Trophoblast cell (in vitro differentiated cells and primary cell): ENCODE results near the gene KRT84.

Source experiments
- DNase-seq, 2 donors: peaks; one replicate each; pipeline ENCODE4 v3.0.0-alpha.2; 2016
- H2AFZ ChIP-seq: 2 replicates; pipeline ENCODE4 v1.6.1; 2013; ENCODE audit warnings: low read length, moderate library complexity, mild to moderate bottlenecking; ENCODE audit not compliant: insufficient read depth, poor library complexity
- H2AK5ac ChIP-seq: 2 replicates; pipeline ENCODE4 v1.6.1; 2013; ENCODE audit warnings: mild to moderate bottlenecking, low read length
- H2BK120ac ChIP-seq: 2 replicates; pipeline ENCODE4 v1.6.1; 2013; ENCODE audit warnings: low read length, mild to moderate bottlenecking, moderate library complexity; ENCODE audit not compliant: insufficient read depth, poor library complexity
- H2BK12ac ChIP-seq: 2 replicates; pipeline ENCODE4 v1.6.1; 2013; ENCODE audit warnings: mild to moderate bottlenecking, low read length, moderate library complexity
- H2BK5ac ChIP-seq: 2 replicates; pipeline ENCODE4 v1.6.1; 2013; ENCODE audit warnings: low read length, low read depth, moderate library complexity, mild to moderate bottlenecking; ENCODE audit not compliant: poor library complexity
- H3K14ac ChIP-seq: 2 replicates; pipeline ENCODE4 v1.6.1; 2013; ENCODE audit warnings: mild to moderate bottlenecking, low read length
- H3K18ac ChIP-seq: 2 replicates; pipeline ENCODE4 v1.6.1; 2013; ENCODE audit warnings: mild to moderate bottlenecking, low read length
- H3K23ac ChIP-seq: 2 replicates; pipeline ENCODE4 v1.6.1; 2013; ENCODE audit warnings: low read length
- H3K27ac ChIP-seq: 2 replicates; pipeline ENCODE4 v1.5.1; 2013; ENCODE audit warnings: low read depth, mild to moderate bottlenecking, inconsistent platforms, low read length, moderate library complexity
- H3K27me3 ChIP-seq: 2 replicates; pipeline ENCODE4 v1.6.1; 2013; ENCODE audit warnings: inconsistent platforms, mild to moderate bottlenecking, low read length, moderate library complexity; ENCODE audit not compliant: insufficient read depth
- H3K36me3 ChIP-seq, 2 experiments: 1 replicate in 1 of 2; 2 replicates in 1 of 2; pipeline ENCODE4 v1.6.1; 2013; ENCODE audit warnings: low read length in 2 of 2, mild to moderate bottlenecking in 2 of 2, moderate library complexity in 1 of 2; ENCODE audit not compliant: insufficient read depth in 2 of 2, control insufficient read depth in 1 of 2
- H3K4ac ChIP-seq: 2 replicates; pipeline ENCODE4 v1.6.1; 2013; ENCODE audit warnings: low read depth, mild to moderate bottlenecking, low read length, moderate library complexity
- H3K4me1 ChIP-seq, 2 experiments: 1 replicate in 1 of 2; 2 replicates in 1 of 2; pipeline ENCODE4 v1.6.1; 2013; ENCODE audit warnings: low read length in 2 of 2, mild to moderate bottlenecking in 2 of 2, moderate library complexity in 1 of 2; ENCODE audit not compliant: insufficient read depth in 2 of 2, control insufficient read depth in 1 of 2
- H3K4me2 ChIP-seq: 2 replicates; pipeline ENCODE4 v1.6.1; 2013; ENCODE audit warnings: inconsistent platforms, mild to moderate bottlenecking, low read length, moderate library complexity
- H3K4me3 ChIP-seq: 2 replicates; pipeline ENCODE4 v1.5.1; 2013; ENCODE audit warnings: mild to moderate bottlenecking, low read depth, low read length, inconsistent platforms
- H3K79me1 ChIP-seq: one replicate; pipeline ENCODE4 v1.6.1; 2013; ENCODE audit warnings: low read length
- H3K79me2 ChIP-seq: 2 replicates; pipeline ENCODE4 v1.6.1; 2013; ENCODE audit warnings: low read length, mild to moderate bottlenecking; ENCODE audit not compliant: control insufficient read depth, insufficient read depth, poor library complexity
- H3K9ac ChIP-seq: 2 replicates; pipeline ENCODE4 v1.6.1; 2013; ENCODE audit warnings: mild to moderate bottlenecking, low read length
- H3K9me3 ChIP-seq: 2 replicates; pipeline ENCODE4 v1.6.1; 2013; ENCODE audit warnings: low read depth, mild to moderate bottlenecking, control low read depth, inconsistent platforms, low read length; ENCODE audit not compliant: insufficient read depth
- H4K12ac ChIP-seq: 2 replicates; pipeline ENCODE4 v1.6.1; 2013; ENCODE audit warnings: low read depth, mild to moderate bottlenecking, low read length, moderate library complexity
- H4K8ac ChIP-seq: 2 replicates; pipeline ENCODE4 v1.6.1; 2013; ENCODE audit warnings: low read depth, mild to moderate bottlenecking, low read length, moderate library complexity
- H4K91ac ChIP-seq: one replicate; pipeline ENCODE4 v1.6.1; 2013; ENCODE audit warnings: low read depth, mild to moderate bottlenecking, low read length, moderate library complexity
- WGBS: extraction: QIAGEN DNeasy Blood & Tissue Kit; methylation state at CpG from one replicate; pipeline ENCODE4 v1.1.7; 2013; ENCODE audit warnings: missing lambda C conversion rate; ENCODE audit not compliant: insufficient read length, insufficient coverage; ENCODE audit errors: extremely low coverage; 5-methylcytosine and 5-hydroxymethylcytosine counted together

The KRT84 gene

DNA sequence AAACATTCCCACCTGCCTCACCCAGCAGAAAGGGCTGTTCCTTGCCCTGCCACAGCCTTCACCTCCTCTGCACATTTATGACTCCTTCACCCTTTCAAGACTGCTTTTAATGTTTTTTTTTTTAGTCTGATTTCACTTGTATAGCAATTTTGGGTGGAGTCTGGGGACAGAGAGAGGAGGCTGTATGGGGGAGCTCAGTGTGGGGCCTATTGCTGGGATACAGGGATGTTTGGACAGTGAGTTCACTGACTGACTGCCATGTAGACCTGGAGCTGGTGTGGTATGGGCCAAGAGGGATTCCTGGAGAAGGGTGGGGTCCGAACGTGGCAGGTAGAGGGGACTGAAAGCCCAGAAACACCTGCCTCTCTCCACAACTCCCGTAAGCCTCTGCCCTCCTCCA, 16.2 kb downstream of the KRT84 start:
- no peak overlapping the region for H4K91ac ChIP-seq
- H3K36me3 ChIP-seq, result no peaks in the 10 kb centered on the region
- H3K27me3 ChIP-seq, result no peaks in the 10 kb centered on the region
- H3K23ac ChIP-seq, result no peak overlapping the region
- no peaks in the 10 kb centered on the region for H3K4me1 ChIP-seq
- no peak overlapping the region for H3K4me2 ChIP-seq
- H3K4ac ChIP-seq, result no peak overlapping the region
- H2AFZ ChIP-seq, result no peak overlapping the region
- no peak for DNase-seq
- H2BK12ac ChIP-seq, result no peak overlapping the region
- H3K9me3 ChIP-seq, result peaks cover 2% of the 10 kb centered on the region
- H2AK5ac ChIP-seq, result no peak overlapping the region
- no peak overlapping the region for H3K4me3 ChIP-seq
- H3K18ac ChIP-seq, result no peak overlapping the region
- H3K27ac ChIP-seq, result no peak overlapping the region
- no peak overlapping the region for H4K12ac ChIP-seq
- no peak overlapping the region for H2BK5ac ChIP-seq
- no peaks in the 10 kb centered on the region for H3K79me2 ChIP-seq
- no peaks in the 10 kb centered on the region for H3K79me1 ChIP-seq
- H2BK120ac ChIP-seq, result no peak overlapping the region
- no CpG with 5 or more reads among the region's 3 CpGs for WGBS
- H3K9ac ChIP-seq, result no peak overlapping the region
- no peak overlapping the region for H4K8ac ChIP-seq
- H3K14ac ChIP-seq, result no peak overlapping the region

DNA sequence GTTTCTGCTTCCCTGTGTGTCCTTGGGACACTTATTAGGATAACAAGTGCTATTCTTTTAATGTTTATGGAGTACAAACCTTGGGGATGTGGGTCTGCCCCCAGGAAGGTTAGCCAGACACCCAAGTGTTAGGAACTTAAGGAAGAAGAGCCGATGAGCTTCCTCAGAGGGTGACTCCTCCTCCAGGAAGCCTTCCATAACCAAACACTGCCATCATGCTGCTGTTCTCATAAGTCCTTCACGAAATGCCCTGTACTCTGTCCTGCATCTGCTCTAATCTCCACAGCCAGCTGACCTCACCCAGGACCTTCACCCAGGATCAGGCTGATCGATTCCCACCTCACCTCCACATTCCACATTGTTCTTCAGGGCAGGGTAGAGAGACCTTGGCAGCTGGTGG, 16.9 kb downstream of the KRT84 start:
- H2BK12ac ChIP-seq, result no peak overlapping the region
- H3K23ac ChIP-seq, result no peak overlapping the region
- H3K4me1 ChIP-seq, result no peaks in the 10 kb centered on the region
- H3K27me3 ChIP-seq, result no peaks in the 10 kb centered on the region
- H3K4me3 ChIP-seq, result no peak overlapping the region
- no peak overlapping the region for H2BK120ac ChIP-seq
- H2AFZ ChIP-seq, result no peak overlapping the region
- H3K9me3 ChIP-seq, result peaks cover 2% of the 10 kb centered on the region
- no peak overlapping the region for H3K18ac ChIP-seq
- H4K8ac ChIP-seq, result no peak overlapping the region
- DNase-seq, result no peak
- no peak overlapping the region for H2AK5ac ChIP-seq
- no peaks in the 10 kb centered on the region for H3K79me1 ChIP-seq
- no peak overlapping the region for H3K4me2 ChIP-seq
- no peak overlapping the region for H2BK5ac ChIP-seq
- no peaks in the 10 kb centered on the region for H3K79me2 ChIP-seq
- no peak overlapping the region for H4K91ac ChIP-seq
- no peak overlapping the region for H3K9ac ChIP-seq
- H3K36me3 ChIP-seq, result no peaks in the 10 kb centered on the region
- no peak overlapping the region for H3K4ac ChIP-seq
- no CpG with 5 or more reads among the region's 3 CpGs for WGBS
- H3K14ac ChIP-seq, result no peak overlapping the region
- no peak overlapping the region for H3K27ac ChIP-seq
- no peak overlapping the region for H4K12ac ChIP-seq

DNA sequence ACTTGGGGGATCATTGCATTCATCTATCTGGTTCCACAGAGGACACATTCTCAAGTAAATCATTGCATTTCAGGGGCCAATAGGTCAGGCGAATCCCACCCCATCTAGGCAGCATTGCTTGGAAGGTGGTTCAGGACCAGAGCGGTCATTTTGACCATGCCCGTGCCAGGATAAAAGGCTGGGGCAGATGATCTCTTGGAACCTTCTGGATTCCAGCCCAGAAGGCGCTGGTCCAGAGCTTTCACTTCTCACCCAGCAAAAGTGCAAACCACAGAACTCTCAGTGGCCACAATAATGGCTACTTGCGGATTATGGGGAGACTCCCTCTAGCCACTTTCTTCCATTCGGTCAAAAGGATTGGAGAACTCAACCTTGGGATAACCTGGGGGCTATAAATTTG, 17.6 kb downstream of the KRT84 start:
- no peak overlapping the region for H3K9ac ChIP-seq
- H3K4me2 ChIP-seq, result no peak overlapping the region
- no peaks in the 10 kb centered on the region for H3K4me1 ChIP-seq
- no CpG with 5 or more reads among the region's 6 CpGs for WGBS
- H2BK12ac ChIP-seq, result no peak overlapping the region
- no peak overlapping the region for H3K4ac ChIP-seq
- H3K36me3 ChIP-seq, result no peaks in the 10 kb centered on the region
- H2AFZ ChIP-seq, result no peak overlapping the region
- H3K14ac ChIP-seq, result no peak overlapping the region
- no peak overlapping the region for H4K12ac ChIP-seq
- H4K91ac ChIP-seq, result no peak overlapping the region
- H3K23ac ChIP-seq, result no peak overlapping the region
- no peak overlapping the region for H3K27ac ChIP-seq
- no peak for DNase-seq
- H3K79me1 ChIP-seq, result no peaks in the 10 kb centered on the region
- H2BK120ac ChIP-seq, result no peak overlapping the region
- no peaks in the 10 kb centered on the region for H3K27me3 ChIP-seq
- H3K18ac ChIP-seq, result no peak overlapping the region
- H4K8ac ChIP-seq, result no peak overlapping the region
- no peaks in the 10 kb centered on the region for H3K79me2 ChIP-seq
- H3K4me3 ChIP-seq, result no peak overlapping the region
- H2BK5ac ChIP-seq, result no peak overlapping the region
- peaks cover 2% of the 10 kb centered on the region for H3K9me3 ChIP-seq
- H2AK5ac ChIP-seq, result no peak overlapping the region

- no peak within 1 kb of the TSS for H3K18ac ChIP-seq
Measured at GRCh38 chr12:52366738-52367485, 18.5 kb downstream of the KRT84 start, which contains the start of gene KRT85. Gene KRT85 (minus strand): TSS chr12:52367481. CDS start chr12:52367405, 76 bp downstream.

More at GRCh38 chr12:52366738-52367485, 18.5 kb downstream of the KRT84 start, which contains the start of gene KRT85:
- Histone ChIP-seq H3K4me3 (no peak within 1 kb of the TSS), H3K14ac (no peak within 1 kb of the TSS), H2BK120ac (no peak within 1 kb of the TSS), H3K9me3 (peaks cover 2% of the 10 kb centered on the region), H3K79me2 (no peaks in the 10 kb centered on the region), H3K4me2 (no peak within 1 kb of the TSS), H3K27me3 (no peaks in the 10 kb centered on the region), H4K8ac (no peak within 1 kb of the TSS), H3K36me3 (no peaks in the 10 kb centered on the region), H4K91ac (no peak within 1 kb of the TSS), H3K4me1 (no peaks in the 10 kb centered on the region), H3K23ac (no peak within 1 kb of the TSS), H3K9ac (no peak within 1 kb of the TSS), H2BK12ac (no peak within 1 kb of the TSS), H2BK5ac (no peak within 1 kb of the TSS), H3K4ac (no peak within 1 kb of the TSS), H3K79me1 (no peaks in the 10 kb centered on the region), H2AFZ (no peak within 1 kb of the TSS), H2AK5ac (no peak within 1 kb of the TSS), H4K12ac (no peak within 1 kb of the TSS), H3K27ac (no peak within 1 kb of the TSS)
- no CpG with 5 or more reads among the region's 42 CpGs for WGBS
- DNase-seq, result no peak
